ENCODE data around the gene CYYR1. TPM values are rescaled to one million over a fixed set of nuclear protein-coding genes. Genes with fewer than 3 reads are reported as not detected.

CYYR1 gene
- total RNA-seq, 1 experiment from 2014 or later, result 0.12 TPM

GRCh38 chr21:26593800-26594199 is 20.7 kb upstream of the CYYR1 start:
- H3K4me1 ChIP-seq (ENCODE audit: control insufficient read depth in 1 of 2, insufficient read depth in 2 of 2, low read length in 2 of 2), result no peaks in the 10 kb centered on the region
- ATAC-seq (no peak), DNase-seq (ENCODE audit: low read depth, low spot score) (no peak)
- peaks cover 7 to 16% of the 10 kb centered on the region in 2 experiments; a peak in 2 of 4 replicates for H3K9me3 ChIP-seq (ENCODE audit: control insufficient read depth in 1 of 2, insufficient read depth in 1 of 2, low read depth in 1 of 2, low read length in 2 of 2)
- POLR2A ChIA-PET, result no interaction called here
- H3K27ac ChIP-seq (ENCODE audit: low read depth, low read length), result no peak overlapping the region
- RAD21 ChIA-PET (ENCODE audit: low non-redundant PET in 1 of 2, low total read pairs in 2 of 2, uncharacterized antibody in 2 of 2, unreplicated experiment in 2 of 2), result no interaction called here
- H3K9ac ChIP-seq (ENCODE audit: low read length), result no peak overlapping the region
- H2AFZ ChIP-seq (ENCODE audit: low read depth, low read length, poor library complexity, severe bottlenecking), result no peak overlapping the region
- no peak for TF ChIP-seq MAX (IDR thresholded peaks at IDR 0.05)
- no peak for TF ChIP-seq ELF1 (IDR thresholded peaks at IDR 0.05; ENCODE audit: borderline replicate concordance, low read depth)
- no peak for TF ChIP-seq ZNF274 (IDR thresholded peaks at IDR 0.05; ENCODE audit: low read depth, low read length)
- TF ChIP-seq EZH2 (IDR thresholded peaks at IDR 0.05), result no peak
- no peak for TF ChIP-seq CBX3 (IDR thresholded peaks at IDR 0.05; ENCODE audit: low read depth)
- TF ChIP-seq ZBTB33 (IDR thresholded peaks at IDR 0.05; ENCODE audit: extremely low read depth, insufficient replicate concordance, low read length), result no peak
- no peak for TF ChIP-seq JUND (IDR thresholded peaks at IDR 0.05)
- no peak for TF ChIP-seq POLR2A (IDR thresholded peaks at IDR 0.05; ENCODE audit: borderline replicate concordance, extremely low read depth, insufficient read depth, insufficient read length)
- no peak for TF ChIP-seq TCF7L2 (IDR thresholded peaks at IDR 0.05; ENCODE audit: borderline replicate concordance, extremely low read depth, insufficient read depth, insufficient read length)
- no peak for TF ChIP-seq ZFX (IDR thresholded peaks at IDR 0.05)
- TF ChIP-seq CEBPB (IDR thresholded peaks at IDR 0.05; ENCODE audit: low read depth), result no peak
- TF ChIP-seq EGR1 (IDR thresholded peaks at IDR 0.05; ENCODE audit: low read depth), result no peak
- no peak for TF ChIP-seq POLR2AphosphoS5 (IDR thresholded peaks at IDR 0.05; ENCODE audit: low read depth, low read length)
- no peak for TF ChIP-seq RAD21 (IDR thresholded peaks at IDR 0.05; ENCODE audit: low read depth)
- no peak for TF ChIP-seq YY1 (IDR thresholded peaks at IDR 0.05; ENCODE audit: extremely low read depth, insufficient replicate concordance, low read depth, low read length)
- TF ChIP-seq FOSL1 (IDR thresholded peaks at IDR 0.05; ENCODE audit: low read depth), result no peak
- no peak for TF ChIP-seq SP1 (IDR thresholded peaks at IDR 0.05; ENCODE audit: low read depth)
- TF ChIP-seq REST (IDR thresholded peaks at IDR 0.05; ENCODE audit: low read depth), result no peak
- TF ChIP-seq ATF3 (IDR thresholded peaks at IDR 0.05), result no peak
- no peak for TF ChIP-seq SIN3A (IDR thresholded peaks at IDR 0.05; ENCODE audit: low read depth)
- intact Hi-C loops (cut with micrococcal nuclease), result no loop called here
- H3K4me3 ChIP-seq (replicated peaks in 1 of 2; ENCODE audit: low read depth in 1 of 2, low read length in 2 of 2), result no peak overlapping the region
- H3K9me2 ChIP-seq (ENCODE audit: insufficient read depth), result no peaks in the 10 kb centered on the region
- CTCF ChIA-PET, result no interaction called here
- no TSS peak for BruUV-seq (replicated peaks)
- no peaks in the 10 kb centered on the region for H3K36me3 ChIP-seq (ENCODE audit: control insufficient read depth in 1 of 2, insufficient read depth in 2 of 2, low read length in 2 of 2)
- H3K27me3 ChIP-seq (ENCODE audit: insufficient read depth, low read length), result no peaks in the 10 kb centered on the region
- H4K20me1 ChIP-seq (ENCODE audit: insufficient read depth), result no peaks in the 10 kb centered on the region
- no peaks in the 10 kb centered on the region for H3K79me2 ChIP-seq (ENCODE audit: insufficient read depth, low read length)
- H3K4me2 ChIP-seq (ENCODE audit: low read length), result no peak overlapping the region
